CD4-positive, alpha-beta T cell treated with Interleukin-10 for 1 hour (primary cell): ENCODE measurements around the gene ERBB4.
A peak's percentile ranks its signal among the peaks of the same experiment; 100 is the strongest.

Source experiments
- DNase-seq: peaks from one replicate; pipeline ENCODE4 v3.0.0-alpha.2; 2020

ERBB4 gene

GRCh38 chr2:211503856-211504255 lies 1034.7 kb downstream of the ERBB4 start:
- no peak for DNase-seq

- DNase-seq, result no peak
Observed at GRCh38 chr2:211503198-211503597, 1035.4 kb downstream of the ERBB4 start.

- no peak for DNase-seq
Observed at GRCh38 chr2:211498551-211499205, 1039.9 kb downstream of the ERBB4 start.

- DNase-seq, result no peak
Observed at GRCh38 chr2:211495339-211495738, 1043.3 kb downstream of the ERBB4 start.

- no peak for DNase-seq
Observed at GRCh38 chr2:211494536-211494935, 1044.1 kb downstream of the ERBB4 start.

GRCh38 chr2:211494085-211494484 lies 1044.5 kb downstream of the ERBB4 start:
- DNase-seq, result no peak

GRCh38 chr2:211487733-211488132 lies 1050.9 kb downstream of the ERBB4 start:
- DNase-seq, result no peak

- no peak for DNase-seq
Observed at GRCh38 chr2:211479536-211480150, 1059.0 kb downstream of the ERBB4 start.

- DNase-seq, result no peak
Observed at GRCh38 chr2:211477537-211478275, 1060.9 kb downstream of the ERBB4 start.

GRCh38 chr2:211473116-211473515 lies 1065.5 kb downstream of the ERBB4 start:
- DNase-seq, result no peak

- DNase-seq, result no peak
Observed at GRCh38 chr2:211469664-211470059, 1068.9 kb downstream of the ERBB4 start.

GRCh38 chr2:211468877-211469663 lies 1069.5 kb downstream of the ERBB4 start:
- no peak for DNase-seq

GRCh38 chr2:211468217-211468616 lies 1070.4 kb downstream of the ERBB4 start:
- DNase-seq, result no peak

- DNase-seq, result no peak
Observed at GRCh38 chr2:211463397-211463796, 1075.2 kb downstream of the ERBB4 start.

GRCh38 chr2:211458974-211459373 lies 1079.6 kb downstream of the ERBB4 start:
- no peak for DNase-seq

GRCh38 chr2:211457325-211457724 lies 1081.3 kb downstream of the ERBB4 start:
- no peak for DNase-seq

- peak; percentile 22 for DNase-seq
Observed at GRCh38 chr2:211455216-211455841, 1083.3 kb downstream of the ERBB4 start.

- DNase-seq, result no peak
Observed at GRCh38 chr2:211454679-211455078, 1083.9 kb downstream of the ERBB4 start.

GRCh38 chr2:211453311-211453887 lies 1085.2 kb downstream of the ERBB4 start:
- DNase-seq, result no peak

GRCh38 chr2:211451642-211452041 lies 1087.0 kb downstream of the ERBB4 start:
- no peak for DNase-seq

- DNase-seq, result no peak
Observed at GRCh38 chr2:211449819-211450218, 1088.8 kb downstream of the ERBB4 start.

GRCh38 chr2:211447548-211447947 lies 1091.1 kb downstream of the ERBB4 start:
- DNase-seq, result no peak
